Measurements from ENCODE around the gene ZNF672. TPM values are rescaled to one million over a fixed set of nuclear protein-coding genes. Genes with fewer than 3 reads are reported as not detected.
"Not testable (repeated sequence)": the region's sequence is repeated elsewhere in the genome, so short reads cannot be mapped to it uniquely, and the experiment has no call there.

Gene ZNF672
- polyA plus RNA-seq, 10 donors, result 14.7 to 18.2 (median 16.4) TPM

DNA sequence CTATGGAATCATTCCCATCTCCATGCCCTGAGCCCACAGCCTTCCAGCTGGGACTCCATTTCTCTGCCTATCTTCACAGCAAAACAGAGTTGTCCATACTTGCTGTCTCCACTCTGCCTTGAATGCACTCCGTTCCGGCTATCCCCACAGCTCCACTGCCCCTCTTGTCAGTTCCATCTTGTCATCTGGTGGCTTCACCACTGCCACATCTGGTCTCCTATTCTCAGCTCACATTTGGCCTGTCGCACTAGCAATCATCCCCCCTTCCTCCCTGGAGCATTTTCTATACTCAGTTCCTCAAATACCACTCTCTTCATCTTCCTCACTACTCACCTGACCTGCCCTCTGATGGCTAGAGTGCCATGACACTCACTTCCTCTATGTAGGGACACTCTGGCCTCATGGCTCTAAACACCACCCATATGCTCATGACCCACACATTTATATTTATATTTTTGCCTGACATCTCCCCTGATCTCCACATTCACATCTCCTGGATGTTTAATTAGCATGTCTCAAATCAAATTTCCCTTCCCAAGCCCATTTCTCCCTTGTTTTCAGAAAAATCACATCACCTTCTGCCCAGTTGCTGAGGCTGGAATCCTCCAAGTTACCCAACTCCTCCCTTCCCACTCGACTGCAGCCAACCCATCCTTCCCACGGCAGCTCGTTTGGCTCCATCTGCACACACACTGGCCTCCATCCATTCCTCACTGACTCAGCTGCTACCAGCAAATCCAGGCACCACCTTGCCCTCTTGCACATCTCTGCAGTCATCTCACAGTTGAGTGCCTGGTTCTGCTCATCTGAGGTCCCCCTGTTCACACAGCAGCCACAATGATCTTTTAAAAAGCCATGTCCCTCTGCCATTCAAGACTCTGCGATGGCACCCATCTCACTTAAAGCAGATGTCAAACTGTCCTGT, 14.7 kb downstream of the ZNF672 start:
- peak in 1 of 3 donors; percentile 10 for DNase-seq

DNA sequence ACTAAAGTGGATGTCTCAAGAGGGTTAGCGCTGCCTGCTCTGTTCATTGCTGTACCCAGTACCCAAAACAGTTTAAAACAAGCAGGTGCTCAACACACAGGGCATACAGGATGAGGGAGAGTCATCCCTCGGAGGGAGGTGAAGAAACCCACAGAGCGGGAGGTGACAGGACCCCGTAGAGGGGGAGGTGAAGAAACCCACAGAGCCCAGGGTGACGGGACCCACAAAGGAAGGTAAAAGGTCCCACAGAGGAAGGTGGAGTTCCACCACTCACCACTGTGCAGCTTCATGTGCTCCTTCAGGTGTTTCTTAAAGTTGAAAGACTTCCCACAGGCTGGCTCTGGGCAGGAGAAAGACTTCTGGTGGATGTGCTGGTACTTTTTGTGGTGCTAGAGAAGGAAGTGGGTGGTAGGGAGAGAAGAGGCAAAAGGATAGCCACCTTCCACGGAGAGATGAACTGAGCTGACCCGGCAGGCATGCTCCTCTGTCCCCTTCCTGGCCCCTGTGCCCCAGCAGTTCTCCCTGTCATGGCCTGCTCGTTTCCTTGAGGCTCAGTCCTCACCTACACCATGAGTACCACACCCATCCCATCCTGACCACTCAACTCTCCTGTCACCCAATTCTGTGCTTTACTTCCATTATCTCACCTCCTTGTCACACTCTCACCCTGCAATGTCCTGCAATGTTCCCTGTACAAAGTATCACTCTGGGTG, 15.8 kb downstream of the ZNF672 start:
- no peak for DNase-seq

DNA sequence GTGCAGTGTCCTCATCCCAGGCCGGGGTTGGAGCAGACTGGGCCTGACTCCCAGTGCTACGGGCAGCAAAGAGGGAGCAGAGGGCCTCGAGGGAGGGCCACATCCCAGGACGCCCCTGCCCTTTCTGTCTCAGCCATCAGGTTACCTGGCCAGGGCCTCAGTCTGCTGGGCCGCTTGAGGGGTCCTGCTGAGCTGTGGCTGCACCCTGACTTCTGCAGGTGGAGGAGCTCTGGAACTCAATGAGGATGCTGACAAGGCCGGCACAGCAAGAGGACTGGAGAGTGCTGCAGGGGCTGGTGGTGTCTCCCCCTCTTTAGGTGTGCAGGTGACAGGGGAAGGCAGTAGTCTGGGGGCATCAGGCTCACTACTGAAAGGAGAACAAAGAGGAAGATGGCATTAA, 17.6 kb downstream of the ZNF672 start:
- no peak for DNase-seq

DNA sequence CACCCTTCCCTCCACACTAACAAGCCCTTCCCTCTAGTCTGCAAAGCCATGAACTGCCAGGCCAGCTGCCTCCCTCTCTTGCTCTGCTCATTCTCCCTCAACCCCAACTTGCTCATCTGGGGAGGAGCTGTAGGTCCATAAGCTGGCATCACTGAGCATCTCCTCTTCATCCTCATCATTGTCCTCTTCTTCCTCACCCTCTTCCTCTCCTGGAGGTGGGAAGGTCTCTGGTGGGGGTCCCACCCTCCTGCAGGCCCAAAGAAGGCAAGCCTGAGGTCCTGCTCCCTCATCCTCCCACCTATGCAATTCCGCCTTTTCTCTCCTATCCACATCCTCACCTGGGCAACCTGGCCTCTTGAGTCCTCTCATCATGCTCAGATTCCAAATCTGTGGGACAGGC, 18.2 kb downstream of the ZNF672 start:
- DNase-seq, result no peak

DNA sequence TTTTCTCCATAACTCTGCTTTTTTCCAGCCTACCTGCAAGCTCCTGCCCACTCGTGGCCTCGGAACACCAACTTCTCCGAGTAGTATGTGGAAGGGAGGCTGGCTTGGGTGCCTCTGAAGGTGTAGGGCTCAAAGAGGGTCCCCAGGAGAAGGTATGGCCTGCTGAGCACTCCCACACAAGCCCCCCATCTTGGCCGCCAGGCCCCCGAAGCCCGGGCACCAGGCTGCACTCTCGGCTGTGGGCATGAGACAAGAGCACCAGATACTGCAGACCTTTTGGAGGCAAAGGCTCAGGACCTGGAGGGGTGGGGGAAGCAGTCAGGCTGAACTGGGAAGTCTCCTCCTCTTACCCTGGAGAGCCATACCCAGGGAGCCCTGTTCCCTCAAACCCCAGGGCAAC, 19.2 kb downstream of the ZNF672 start:
- DNase-seq, result no peak

DNA sequence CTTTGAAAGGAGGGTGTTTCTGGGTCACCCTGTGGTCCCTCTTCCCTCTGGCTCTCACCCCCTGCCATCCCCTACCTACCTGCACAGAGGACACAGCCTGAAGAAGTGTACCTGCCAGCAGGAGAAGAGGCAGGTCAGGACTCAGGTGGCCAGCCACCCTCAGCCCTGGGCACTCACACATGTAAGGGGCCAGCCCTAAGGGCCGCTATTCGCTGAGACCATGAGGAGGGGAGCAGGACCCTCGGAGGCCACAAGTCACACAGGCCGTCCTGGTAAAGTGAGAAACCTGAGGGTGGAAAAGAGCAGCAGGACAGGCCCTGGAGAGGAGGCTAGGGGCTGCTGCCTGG, 19.7 kb downstream of the ZNF672 start:
- no peak for DNase-seq

DNA sequence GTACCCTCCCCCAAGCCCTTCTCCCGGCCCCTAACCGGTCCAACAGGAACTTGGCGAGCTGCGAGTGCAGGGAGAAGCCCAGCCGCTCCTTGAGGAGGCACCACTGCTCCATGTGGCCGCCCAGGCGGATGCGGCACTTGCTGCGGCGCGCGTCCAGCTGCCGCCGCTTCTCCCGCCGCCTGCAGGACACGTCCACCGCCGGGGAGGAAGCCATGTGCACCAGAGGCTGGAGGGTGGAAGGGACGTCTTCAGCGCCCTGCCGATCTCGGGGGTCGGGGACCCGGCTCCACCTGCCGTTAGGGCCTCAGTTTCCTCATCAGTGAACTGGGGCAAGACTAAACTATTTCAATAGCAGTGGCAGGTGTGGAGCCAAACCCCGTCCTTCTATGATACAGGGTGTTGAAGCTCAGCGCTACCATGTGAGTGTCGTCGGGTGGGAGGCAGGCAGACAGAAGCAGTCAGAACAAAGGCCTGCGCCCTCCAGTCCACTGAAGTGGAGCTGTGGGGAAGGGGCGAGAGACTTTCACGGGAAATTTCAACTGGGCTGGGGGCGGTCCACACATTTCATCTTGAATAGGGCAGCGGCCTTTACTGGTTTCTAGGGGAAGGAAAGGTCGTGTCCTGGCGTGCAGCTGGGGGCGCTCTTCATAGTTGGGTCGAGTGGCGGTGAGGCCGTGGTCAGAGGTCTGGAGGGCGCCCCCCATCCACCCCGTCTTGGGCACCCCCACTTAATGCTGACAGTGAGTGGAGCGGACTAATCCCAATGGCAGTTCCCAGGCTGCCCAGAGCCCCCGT, 20.3 kb downstream of the ZNF672 start:
- peak; percentile 45 to 86 (median 57) for DNase-seq

DNA sequence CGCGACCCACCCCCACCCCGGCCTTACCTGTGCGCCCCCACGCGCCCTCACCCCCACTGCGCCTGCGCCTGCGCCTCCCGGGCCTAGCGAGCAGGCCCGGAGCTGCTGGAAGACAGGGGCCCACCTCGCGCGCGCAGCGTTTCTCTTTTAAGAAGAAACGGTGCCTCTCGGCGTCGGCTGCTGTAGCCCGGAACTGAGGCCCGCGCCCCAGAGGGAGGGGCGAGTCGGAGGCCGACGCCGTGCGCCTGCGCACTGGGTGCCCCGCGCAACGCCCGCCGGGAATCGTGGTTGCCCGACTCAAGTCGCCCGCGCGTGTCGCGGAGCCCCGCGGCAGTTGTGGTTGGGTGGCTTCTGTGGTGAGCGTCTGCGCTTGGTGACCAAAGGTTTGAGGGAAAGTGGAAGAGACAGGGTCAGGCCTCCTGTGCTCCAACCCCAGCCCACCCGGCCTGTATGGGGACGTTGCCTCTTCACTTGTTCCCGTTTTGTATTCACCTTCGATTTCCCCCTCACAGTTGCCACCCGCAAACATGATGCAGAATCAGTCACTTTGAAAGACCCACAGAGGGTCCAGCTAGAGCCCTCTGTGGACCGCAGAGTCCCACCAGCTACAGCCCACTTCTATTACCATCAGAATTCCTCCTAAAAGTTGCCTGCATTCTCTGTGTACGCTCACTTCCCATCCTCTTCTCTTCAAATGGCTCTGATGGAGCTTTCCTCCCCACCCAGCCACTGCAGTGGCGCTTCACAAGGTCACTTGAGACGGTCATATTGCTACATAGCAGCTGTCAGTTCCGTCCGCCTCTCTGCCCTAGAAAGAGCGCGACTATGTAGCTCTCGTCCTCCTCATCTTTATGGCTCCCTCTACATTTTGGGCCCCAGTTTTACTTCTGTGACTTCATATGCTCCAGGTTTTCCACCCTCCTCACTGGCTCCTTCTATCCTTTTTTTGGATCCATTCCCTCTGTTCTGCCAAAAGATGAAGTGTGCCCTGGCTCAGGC, 21.2 kb downstream of the ZNF672 start, which contains the start of gene ZNF692:
Gene ZNF692 (minus strand): TSS at position 195 of the 999 bp plus-strand sequence. CDS start 776 bp downstream, outside the sequence.
- peak; percentile 97 to 98 (median 97) for DNase-seq

DNA sequence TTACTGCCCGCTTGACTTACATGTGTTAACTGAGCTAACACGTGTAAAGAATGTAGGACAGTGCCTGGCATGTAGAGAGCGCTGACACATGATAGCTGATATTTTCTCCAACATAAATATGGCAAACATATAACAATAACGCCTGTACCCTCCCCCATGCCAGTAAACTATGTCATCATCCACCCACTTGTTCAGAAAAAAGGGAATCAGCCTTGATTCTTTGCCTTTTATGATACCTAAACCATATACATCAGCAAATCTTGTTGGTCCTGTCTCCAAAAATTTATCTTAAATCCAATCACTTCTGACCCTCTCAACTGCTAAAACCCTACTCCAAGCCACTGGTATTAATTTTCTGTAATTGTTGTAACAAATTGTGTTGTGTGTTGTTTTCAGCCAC, 22.0 kb downstream of the ZNF672 start:
- DNase-seq, result no peak

DNA sequence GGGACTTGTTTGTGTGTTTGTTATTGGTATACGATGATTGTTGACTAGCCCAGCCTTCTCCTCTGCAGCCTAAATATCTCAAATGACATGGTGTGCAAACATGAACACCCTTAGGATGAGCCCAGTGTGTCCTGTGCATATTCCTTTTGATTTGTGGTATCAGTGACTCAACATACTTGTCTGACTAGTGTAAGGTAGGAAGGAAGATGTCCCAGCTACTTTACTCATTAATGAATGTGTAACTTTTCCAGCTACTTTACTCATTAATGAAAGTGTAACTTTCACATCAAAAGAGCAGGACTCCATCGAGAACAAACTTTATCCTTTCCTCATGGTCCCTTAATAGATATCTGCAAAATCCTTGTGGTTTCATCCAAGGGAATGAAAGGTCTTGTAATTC, 23.6 kb downstream of the ZNF672 start:
- no peak for DNase-seq

DNA sequence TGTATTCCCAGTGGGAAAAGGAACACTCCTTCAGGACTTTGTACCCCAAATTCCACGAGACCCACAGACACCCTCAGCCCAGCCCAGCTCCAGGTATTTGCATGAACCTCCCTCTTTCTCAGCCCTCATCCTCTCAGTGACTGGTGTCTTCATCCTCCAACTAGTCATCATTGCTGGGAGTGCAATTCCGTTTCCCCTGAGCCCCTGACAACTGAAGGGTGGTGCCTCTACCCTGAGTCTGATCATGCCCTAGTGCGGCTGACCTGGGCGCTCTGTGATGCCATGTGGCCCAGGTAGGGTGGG, 24.6 kb downstream of the ZNF672 start:
- DNase-seq, result no peak

DNA sequence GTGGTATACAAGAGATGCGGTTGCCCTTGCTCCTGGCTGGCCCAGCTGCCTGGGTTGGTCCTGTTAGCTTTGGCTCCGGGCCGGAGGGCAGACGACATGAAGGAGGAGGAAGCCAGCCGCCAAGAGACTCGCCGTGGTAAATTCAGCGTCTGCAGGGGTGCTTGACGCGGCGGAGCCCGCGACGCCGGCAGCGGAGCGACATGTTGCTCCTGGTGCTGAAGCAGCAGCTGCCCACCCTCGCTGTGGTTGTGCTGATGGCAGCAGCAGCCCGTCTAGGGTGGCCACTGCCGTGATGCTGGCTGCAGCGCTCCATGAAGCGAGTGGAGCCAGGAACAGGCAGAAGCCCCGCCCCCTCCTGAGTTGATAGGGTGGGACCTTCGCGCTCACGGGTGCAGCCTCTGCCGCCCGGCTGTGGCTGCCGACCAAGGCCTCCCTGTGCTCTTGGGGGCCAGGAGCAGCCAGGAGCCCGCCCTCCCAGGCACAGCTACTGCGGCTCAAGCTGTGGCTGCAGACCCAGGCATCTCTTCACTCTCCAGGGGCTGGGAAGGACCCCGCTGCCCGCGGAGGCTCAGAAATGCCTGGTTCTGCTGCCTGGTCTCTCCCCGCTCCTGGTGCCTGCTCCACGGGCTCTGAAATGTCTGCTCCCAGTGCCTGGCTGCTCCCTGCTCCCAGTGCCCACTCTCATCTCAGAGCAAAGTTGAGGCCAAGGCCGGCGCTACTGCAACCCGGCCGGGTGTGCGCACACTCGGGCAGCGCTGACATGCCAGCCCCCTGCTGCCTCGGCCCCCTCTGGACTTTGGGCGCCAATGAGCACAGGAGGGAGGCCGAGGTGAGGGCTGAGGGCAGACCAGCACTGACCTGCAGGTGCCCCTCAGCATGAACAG, 25.2 kb downstream of the ZNF672 start:
- peak; percentile 64 to 91 (median 80) for DNase-seq

DNA sequence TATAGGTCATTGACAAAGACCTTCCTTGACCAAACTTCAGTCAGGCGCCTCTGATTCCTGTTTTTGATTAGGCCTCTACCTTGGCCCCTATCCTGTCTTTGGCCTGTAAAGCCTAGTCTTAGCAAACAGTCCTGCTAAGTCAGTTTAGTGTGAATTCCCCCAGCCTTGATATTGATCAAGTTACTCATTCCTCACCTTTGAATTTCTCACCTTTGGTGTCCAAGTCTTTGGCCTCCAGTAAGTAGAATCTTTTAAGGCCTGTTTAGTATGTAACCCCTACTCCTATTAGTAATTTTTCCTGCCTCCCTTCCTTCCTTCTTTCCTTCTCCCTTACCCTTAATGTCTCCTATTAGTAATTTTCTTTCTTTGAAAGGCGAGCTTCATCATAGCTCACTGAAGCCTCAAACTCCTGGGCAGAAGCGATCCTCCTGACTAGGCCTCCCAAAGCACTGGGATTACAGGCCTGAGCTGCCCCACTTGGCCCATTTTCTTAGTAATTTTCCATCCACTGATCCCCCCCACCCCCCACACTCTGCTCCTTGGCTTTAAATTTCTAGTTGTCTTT, 33.9 kb downstream of the ZNF672 start:
- DNase-seq, result no peak

DNA sequence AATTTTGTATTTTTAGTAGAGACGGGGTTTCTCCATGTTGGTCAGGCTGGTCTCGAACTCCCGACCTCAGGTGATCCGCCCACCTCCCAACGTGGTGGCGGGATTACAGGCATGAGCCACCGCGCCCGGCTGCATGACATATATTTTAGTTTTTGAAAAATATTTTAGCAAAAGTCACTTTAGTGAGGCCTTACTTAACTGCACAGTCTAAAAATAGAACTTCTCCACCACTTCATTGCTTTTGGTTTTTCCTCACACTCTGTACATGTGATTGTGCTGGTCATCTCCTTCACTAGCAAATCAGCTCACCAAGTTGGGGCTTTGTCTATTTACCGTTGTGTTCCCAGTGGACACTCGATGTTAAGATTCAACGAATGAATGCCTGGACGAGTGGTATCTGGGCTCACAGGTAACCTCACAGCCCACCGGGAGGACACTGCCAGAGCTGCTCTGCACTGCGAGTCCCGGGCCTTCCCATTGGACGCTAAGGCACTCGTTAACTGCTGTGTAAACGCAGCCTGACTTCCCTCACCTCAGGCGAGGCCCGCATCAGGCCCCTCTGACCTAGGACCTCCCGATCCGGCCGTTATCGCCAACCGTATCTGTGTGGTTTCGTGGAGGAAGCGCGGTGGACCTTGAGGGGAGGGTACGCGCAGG, 34.9 kb downstream of the ZNF672 start:
- DNase-seq, result peak; percentile 64 to 93 (median 76)

DNA sequence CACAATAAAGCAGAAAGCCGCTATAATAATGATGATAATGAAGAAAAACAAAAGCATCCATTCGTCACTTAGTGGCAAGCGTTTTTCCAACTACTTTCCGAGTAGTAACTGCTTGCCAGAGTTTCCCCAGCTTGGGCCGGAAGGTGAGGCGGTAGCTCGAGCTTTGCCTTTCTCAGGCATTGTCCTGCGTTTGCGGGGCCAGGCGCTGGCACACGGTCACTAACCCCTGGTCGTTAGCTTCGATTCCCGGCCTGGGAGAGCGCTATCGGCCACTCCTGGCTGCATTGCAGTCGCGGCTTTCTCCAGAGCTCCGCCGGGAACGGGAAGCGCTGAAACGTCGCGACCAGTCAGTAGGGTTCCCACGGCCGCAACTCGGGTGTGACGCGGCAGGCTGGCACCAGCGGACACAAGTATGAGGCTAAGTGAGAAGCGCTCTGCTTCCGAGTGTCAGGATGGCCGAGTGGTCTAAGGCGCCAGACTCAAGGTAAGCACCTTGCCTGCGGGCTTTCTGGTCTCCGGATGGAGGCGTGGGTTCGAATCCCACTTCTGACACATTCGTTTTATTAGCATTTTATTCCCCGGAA, 35.5 kb downstream of the ZNF672 start:
- peak; percentile 96 to 98 (median 96) for DNase-seq

DNA sequence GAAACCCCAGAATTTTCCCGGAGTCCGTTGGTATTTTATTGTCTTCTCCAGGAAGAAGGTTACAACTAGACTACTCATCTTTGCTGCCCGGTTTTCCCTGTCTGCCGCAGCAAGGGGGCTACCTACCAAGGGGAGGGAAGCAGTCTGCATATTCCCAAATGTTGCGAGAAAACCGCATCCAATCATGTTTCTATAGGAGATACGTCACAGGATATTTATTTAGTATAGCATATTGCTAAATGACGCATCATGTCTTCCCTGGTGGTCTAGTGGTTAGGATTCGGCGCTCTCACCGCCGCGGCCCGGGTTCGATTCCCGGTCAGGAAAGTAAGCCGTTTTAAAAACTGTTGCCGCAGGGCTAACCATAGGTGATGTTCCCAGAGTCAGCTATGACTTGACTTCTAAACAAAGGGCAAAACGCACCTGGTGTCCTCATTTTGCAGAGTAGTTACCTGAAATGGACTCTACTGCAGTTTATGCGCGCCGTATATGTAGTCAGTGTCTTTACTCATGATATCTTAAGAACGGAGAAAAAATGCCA, 36.0 kb downstream of the ZNF672 start:
- peak; percentile 92 to 96 (median 92) for DNase-seq

DNA sequence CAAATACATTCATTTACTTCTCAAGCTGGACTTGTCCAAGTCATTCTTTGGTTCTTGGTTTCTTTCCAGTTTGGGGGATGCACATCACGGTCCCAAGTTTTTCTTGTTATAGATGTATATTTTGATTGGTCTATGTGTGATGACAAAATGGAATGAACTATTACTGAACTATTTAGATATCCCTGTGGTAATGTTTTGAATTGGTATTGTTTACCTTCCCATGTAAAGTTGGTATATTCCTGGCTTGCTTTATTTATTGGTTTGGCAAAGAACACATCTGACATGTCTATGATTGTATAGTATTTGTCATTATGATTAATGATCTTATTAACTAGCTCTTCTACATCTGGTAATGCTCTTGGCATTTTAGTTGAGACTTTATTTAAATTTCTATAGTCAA, 43.2 kb downstream of the ZNF672 start:
- no peak for DNase-seq

DNA sequence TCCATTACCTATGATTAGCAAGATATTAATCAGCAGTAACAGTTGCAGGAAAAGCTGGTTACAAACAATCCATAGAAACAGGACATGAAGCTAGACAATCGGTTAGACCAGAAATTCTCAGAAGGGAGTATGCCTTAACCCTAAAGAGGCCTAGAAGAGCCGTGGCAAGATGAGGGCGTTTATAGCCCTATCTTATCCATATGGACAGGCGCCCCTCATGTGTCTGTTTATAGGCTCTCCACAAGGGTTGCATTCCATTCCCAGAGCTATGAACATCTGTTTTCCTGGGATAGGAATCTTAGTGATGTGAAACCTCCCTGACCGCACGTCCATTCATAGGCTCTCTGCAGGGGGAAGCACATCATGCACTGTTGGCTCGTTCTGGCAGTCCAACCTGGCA, 44.4 kb downstream of the ZNF672 start:
- not testable (repeated sequence) for DNase-seq
